IPS DF 19.7 (cell line): Measurements from ENCODE around the gene FRMD4A.

Experiments used
- DNase-seq: peaks from one replicate; pipeline ENCODE4 v3.0.0-alpha.2; 2013; ENCODE audit warnings: low read depth, low spot score

Gene FRMD4A

DNA sequence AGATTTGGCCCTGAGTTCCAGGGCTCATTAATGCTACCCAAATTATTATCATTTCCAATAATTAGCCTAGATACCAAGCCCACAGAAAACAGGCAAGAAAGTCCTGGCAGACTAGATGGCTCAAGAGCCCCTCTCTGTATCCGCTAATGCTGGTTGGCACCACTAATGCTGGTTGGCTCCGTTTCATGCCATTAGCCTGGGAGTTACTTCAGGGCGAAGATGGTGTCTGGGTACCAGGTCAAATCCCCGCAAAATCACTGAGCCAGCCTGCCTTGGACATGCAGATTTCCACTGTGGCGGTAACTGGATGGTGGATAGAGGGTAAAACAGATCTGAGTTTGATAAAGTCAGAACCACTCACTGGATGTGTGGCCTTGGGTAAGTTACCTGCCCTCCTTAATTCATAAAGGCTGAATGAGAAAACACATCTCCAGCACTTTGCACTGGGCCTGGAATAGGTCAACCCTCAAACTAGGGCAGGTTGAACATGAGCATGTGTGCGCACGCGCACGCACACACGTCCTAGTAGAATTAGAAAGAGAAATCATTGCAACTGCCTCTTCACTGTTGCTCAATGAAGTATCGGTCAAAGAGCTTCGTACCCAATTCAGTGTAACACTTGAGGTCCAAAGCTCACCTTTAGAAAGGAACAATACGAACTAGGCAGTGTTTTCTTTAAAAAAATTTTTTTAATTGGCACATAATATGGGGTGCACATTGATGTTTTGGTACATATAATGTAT is 652.5 kb downstream of the FRMD4A start:
- DNase-seq: no peak

DNA sequence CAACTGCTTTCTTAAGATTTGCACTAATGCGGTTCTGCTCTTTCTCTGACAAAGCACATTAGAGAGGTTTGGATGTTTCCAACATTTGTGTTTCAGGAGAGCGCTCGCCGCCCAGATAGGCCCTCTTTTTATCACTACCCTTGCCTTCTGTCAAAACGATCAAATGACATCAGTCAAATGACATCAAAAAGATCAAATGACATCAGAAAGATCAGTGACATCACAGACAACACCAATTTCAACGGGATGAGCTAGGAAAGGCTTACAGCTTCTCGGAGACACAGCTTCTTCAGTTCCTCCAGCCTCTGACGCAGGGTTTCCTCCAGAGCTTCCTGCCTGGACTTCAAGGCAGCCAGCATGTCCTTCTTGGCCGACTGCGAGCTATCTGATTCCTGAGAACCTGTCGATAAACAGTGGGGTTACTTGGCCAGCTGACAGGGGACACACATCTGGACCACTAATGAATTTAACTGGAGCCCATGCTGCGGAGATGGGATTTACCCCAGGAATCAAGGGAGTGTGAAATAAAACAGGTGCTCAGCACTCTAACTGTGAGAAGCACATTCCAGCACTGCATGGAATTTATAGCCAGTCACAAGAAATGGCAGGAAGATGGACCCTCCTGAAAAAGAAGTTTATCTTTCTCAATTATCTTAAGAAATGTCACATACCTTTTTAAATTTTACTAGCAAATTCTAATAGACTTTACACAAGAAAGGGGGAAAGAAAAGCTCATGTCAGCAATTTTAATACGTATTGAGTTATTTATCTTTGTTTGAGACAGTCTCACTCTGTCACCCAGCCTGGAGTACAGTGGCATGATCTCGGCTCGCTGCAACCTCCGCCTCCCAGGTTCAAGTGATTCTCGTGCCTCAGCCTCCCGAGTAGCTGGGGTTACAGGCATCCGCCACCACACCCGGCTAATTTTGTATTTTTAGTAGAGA is 655.8 kb downstream of the FRMD4A start:
- DNase-seq: no peak

- peak; percentile 25 for DNase-seq
Observed at GRCh38 chr10:13673156-13673555, 657.6 kb downstream of the FRMD4A start.

DNA sequence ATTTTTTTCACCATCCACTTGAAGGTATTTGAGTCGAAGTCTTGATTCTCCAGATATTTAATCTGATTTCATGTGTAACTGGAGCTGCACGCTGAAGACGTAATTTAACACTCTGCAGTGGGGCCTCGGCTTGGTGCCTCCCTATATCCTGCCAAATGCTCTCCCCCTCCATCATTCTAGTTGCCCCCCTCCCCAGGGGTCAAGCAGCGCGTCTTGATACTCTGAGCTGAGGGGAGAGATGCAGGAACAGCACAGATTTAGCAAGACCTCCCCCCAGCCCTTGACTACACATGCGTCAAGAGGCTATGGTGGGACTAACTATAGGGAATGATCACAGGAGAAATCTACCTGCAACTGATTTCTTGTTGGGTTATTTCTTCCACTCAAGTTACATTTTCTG is 658.2 kb downstream of the FRMD4A start:
- no peak for DNase-seq

DNA sequence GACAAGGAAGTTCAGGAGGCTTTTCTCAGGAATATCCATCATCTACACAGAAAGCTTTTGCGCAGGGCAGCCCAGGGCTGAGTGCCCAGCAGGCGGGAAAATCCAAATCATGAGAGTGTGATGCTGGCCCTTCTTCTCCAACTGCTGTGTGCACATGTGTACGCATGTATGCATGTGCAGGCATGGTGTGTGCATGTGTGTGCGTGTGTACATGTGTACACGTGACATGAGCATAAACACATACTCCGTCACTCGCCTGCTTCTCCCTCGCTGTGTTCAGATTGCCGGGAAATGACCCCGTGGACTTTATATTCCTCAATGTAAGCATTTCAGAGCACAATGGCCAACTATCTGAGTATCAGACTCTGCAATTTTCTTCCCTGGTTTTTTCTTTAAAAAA is 658.8 kb downstream of the FRMD4A start:
- DNase-seq: no peak

- no peak for DNase-seq
Observed at GRCh38 chr10:13670311-13670710, 660.4 kb downstream of the FRMD4A start.

GRCh38 chr10:13669901-13670300 is 660.8 kb downstream of the FRMD4A start:
- DNase-seq: no peak

DNA sequence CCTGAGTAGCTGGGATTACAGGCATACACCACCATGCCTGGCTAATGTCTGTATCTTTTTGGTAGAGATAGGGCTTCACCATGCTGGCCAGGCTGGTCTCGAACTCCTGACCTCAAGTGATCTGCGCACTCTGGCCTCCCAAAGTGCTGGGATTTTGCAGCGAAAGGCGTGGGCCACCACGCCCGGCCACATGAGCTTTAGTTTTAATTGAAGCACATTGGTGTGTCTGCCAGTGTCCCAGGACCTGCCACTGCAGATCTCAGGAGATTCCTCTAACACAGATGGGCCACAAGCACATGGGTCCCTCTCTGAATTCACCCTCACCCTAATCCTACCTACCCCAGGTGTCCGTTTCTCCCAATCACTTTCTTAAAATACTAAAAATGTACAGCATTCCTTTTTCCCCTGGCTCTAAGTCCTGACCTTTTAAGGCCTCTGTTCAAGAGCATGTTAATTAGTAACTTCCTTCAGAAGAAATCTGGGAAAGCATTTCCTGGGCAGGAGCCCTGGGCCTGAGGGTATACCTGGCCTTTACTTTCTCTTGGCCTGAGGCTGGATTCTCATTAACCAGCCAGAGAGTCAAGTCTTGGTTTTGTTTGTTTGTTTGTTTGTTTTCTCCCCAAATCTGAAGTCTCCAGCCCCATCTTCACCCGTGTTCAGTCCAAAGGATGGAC is 661.4 kb downstream of the FRMD4A start:
- no peak for DNase-seq

DNA sequence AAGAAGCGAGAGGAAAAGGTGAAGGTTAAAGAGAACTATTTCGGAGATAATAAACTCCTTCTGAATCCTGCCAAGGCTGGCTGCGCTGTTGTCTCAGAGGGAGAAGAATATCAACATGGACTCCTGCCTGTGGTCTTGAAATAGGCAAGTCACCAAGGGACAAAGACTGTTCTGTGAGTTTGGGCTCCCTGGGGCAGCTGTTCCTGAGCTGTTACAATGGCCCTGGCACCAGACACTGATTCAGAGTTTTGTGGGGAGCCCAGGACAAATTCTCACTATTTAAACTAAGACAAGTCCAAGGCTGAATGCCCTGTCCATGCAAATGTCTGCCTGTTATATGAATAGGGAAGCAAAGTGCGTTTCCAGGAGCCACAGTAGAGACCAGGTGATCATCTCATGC is 662.6 kb downstream of the FRMD4A start:
- DNase-seq: no peak

- DNase-seq: no peak
Observed at GRCh38 chr10:13665516-13666262, 665.0 kb downstream of the FRMD4A start.

DNA sequence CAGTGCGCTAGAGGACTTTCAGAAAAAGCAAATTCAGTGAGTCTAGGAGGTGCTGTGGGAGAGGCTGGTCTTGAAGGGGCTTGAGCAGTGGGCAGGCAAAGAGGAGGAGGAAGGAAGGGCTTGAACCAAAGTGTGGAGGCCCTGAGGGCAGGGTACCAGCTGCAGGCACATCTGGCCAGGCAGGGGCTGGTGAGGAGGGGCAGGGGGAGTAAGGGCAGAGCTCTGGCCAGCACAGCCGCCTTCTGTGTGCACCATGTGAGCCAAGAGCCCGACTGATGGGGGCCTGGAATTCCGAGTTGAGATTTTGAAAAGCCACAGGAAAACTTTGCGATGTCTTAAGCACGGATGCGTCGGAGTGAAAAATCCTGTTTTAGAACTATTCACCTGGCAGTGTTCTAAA is 669.5 kb downstream of the FRMD4A start:
- no peak for DNase-seq

DNA sequence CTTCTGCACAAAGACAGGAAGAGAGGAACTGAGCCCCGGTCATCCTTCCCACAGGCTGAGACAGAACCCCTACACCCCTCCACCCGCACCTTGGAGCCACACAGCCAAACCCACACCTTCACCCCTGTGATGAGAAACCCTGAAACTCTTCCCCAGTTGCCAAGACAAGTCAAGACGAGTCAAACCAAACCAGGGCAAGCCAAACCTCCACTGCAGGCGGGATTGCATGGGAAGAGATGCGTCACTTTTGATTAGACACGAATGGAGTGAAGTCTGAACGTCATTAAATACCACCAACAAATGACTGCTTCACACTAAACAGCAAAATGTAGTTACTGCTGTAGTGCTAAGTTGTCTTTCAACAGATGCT is 670.2 kb downstream of the FRMD4A start:
- no peak for DNase-seq

- no peak for DNase-seq
Observed at GRCh38 chr10:13659887-13660550, 670.7 kb downstream of the FRMD4A start.

- DNase-seq: no peak
Observed at GRCh38 chr10:13658871-13659685, 671.6 kb downstream of the FRMD4A start.

DNA sequence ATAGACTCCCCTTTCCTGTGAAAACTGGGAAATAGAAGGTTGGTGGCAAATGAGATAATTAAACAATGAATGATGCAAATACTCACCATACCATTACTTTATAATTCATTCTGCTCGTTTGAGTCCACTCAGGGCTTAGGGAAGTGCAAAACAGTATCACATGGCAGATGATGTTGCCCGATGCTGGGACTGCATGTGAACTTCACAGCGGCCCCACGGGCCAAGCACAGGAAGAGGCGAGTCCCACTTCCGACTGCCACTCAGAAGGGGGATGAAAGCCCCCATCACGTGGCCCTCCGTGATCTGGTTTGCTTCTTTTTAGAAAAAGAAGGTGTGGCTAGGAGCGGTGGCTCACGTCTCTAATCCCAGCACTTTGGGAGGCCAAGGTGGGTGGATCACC is 672.5 kb downstream of the FRMD4A start:
- DNase-seq: no peak

GRCh38 chr10:13657101-13657680 is 673.5 kb downstream of the FRMD4A start:
- no peak for DNase-seq

DNA sequence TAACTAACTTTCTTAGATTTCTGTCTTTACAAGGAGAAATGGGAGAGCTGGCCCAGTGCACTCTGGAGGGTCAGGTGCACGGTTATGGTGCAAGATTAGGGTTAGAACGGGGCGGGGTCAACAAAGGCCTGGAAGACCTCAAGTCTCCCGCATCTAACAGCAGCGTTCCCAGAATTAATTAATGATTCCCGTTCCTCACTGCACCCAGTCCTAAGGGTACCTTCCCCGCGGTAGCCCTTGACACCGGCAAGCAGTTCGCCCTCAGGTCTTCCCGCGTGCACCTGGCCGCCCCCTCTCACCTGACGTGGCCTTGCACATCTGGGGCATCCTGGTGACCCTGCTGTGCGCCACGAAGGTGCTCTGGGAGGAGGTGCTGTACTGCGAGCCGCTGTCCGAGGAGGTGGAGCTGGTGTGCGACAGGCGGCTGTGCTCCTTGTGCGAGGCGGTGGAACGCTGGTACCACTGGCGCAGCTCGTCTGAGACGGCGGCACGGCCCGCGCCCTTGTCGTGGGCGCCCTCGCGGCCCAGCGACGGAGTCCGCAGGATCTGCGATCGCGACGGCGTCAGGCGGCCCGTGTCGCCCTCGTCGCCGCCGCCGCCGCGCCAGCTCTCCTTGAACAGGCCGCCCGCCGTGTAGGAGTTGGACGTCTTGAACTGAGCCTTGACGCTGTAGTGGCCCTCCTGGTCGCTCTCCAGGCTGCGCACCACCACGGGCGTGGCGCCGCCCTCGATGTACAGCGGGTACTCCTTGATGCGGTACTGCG is 674.2 kb downstream of the FRMD4A start:
- no peak for DNase-seq

- DNase-seq: no peak
Observed at GRCh38 chr10:13654846-13655245, 675.9 kb downstream of the FRMD4A start.
